ENCODE measurements around the gene GAREM1.

GAREM1 gene

GRCh38 chr18:32368991-32369390 lies 101.7 kb downstream of the GAREM1 start:
- TF ChIP-seq POLR2A (IDR thresholded peaks at IDR 0.05; ENCODE audit: extremely low read depth, insufficient read length) (no peak), MYC (IDR thresholded peaks at IDR 0.05; ENCODE audit: low read depth, low read length) (no peak), MAX (IDR thresholded peaks at IDR 0.05; ENCODE audit: low read depth, low read length) (no peak), CTCF (IDR thresholded peaks at IDR 0.05; ENCODE audit: low read depth, low read length) (no peak)
- DNase-seq (ENCODE audit: low read depth) = no peak
- H3K4me3 ChIP-seq (ENCODE audit: low read depth, low read length) = no peak overlapping the region

- DNase-seq (ENCODE audit: low read depth) = no peak
- no peak for TF ChIP-seq MYC (IDR thresholded peaks at IDR 0.05; ENCODE audit: low read depth, low read length)
- no peak for TF ChIP-seq CTCF (IDR thresholded peaks at IDR 0.05; ENCODE audit: low read depth, low read length)
- no peak for TF ChIP-seq MAX (IDR thresholded peaks at IDR 0.05; ENCODE audit: low read depth, low read length)
- TF ChIP-seq POLR2A (IDR thresholded peaks at IDR 0.05; ENCODE audit: extremely low read depth, insufficient read length) = no peak
- no peak overlapping the region for H3K4me3 ChIP-seq (ENCODE audit: low read depth, low read length)
Observed at GRCh38 chr18:32368170-32368569, 102.5 kb downstream of the GAREM1 start.

- no peak for DNase-seq (ENCODE audit: low read depth)
- H3K4me3 ChIP-seq (ENCODE audit: low read depth, low read length) = no peak overlapping the region
- no peak for TF ChIP-seq CTCF (IDR thresholded peaks at IDR 0.05; ENCODE audit: low read depth, low read length)
- TF ChIP-seq MAX (IDR thresholded peaks at IDR 0.05; ENCODE audit: low read depth, low read length) = no peak
- no peak for TF ChIP-seq MYC (IDR thresholded peaks at IDR 0.05; ENCODE audit: low read depth, low read length)
- no peak for TF ChIP-seq POLR2A (IDR thresholded peaks at IDR 0.05; ENCODE audit: extremely low read depth, insufficient read length)
Observed at GRCh38 chr18:32366586-32367538, 103.8 kb downstream of the GAREM1 start.

GRCh38 chr18:32362484-32362883 lies 108.2 kb downstream of the GAREM1 start:
- no peak overlapping the region for H3K4me3 ChIP-seq (ENCODE audit: low read depth, low read length)
- no peak for DNase-seq (ENCODE audit: low read depth)
- no peak for TF ChIP-seq MAX (IDR thresholded peaks at IDR 0.05; ENCODE audit: low read depth, low read length)
- TF ChIP-seq POLR2A (IDR thresholded peaks at IDR 0.05; ENCODE audit: extremely low read depth, insufficient read length) = no peak
- TF ChIP-seq CTCF (IDR thresholded peaks at IDR 0.05; ENCODE audit: low read depth, low read length) = no peak
- no peak for TF ChIP-seq MYC (IDR thresholded peaks at IDR 0.05; ENCODE audit: low read depth, low read length)

- TF ChIP-seq CTCF (IDR thresholded peaks at IDR 0.05; ENCODE audit: low read depth, low read length) (no peak), POLR2A (IDR thresholded peaks at IDR 0.05; ENCODE audit: extremely low read depth, insufficient read length) (no peak), MAX (IDR thresholded peaks at IDR 0.05; ENCODE audit: low read depth, low read length) (no peak)
- H3K4me3 ChIP-seq (ENCODE audit: low read depth, low read length) = no peak overlapping the region
- DNase-seq (ENCODE audit: low read depth) = no peak
Observed at GRCh38 chr18:32360682-32361345, 109.9 kb downstream of the GAREM1 start.

Measured in NB4 (cell line).